OCI-LY3 (cell line): ENCODE results near the gene AFTPH.

ENCODE experiments used
- EZH2phosphoT487 ChIP-seq: fragments of 200-600 bp; shearing (Covaris generic); IDR thresholded peaks from 2 replicates; pipeline ENCODE4 v1.6.1; 2018; ENCODE audit warnings: antibody characterized with exemption, mixed run types, low read depth
- TF ChIP-seq, protein P1 (sequence below): fragments of 200-600, 300-600 bp; sonication (generic); IDR thresholded peaks from 2 replicates; pipeline ENCODE4 v1.5.1; 2014; ENCODE audit warnings: antibody characterized with exemption, low read length, low read depth

DNA sequence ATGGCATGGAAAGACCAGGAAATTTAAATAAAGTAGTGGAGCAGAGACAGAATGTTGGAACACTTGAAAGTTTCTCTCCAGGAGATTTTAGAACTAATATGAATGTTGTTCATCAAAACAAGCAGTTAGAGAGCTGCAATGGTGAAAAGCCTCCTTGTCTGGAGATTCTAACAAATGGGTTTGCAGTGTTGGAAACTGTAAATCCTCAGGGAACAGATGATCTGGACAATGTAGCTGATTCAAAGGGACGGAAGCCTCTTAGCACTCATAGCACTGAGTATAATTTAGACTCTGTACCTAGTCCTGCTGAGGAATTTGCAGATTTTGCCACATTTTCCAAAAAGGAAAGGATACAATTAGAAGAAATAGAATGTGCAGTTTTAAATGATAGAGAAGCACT is 27.7 kb downstream of the AFTPH start:
- TF ChIP-seq, protein P1, sequence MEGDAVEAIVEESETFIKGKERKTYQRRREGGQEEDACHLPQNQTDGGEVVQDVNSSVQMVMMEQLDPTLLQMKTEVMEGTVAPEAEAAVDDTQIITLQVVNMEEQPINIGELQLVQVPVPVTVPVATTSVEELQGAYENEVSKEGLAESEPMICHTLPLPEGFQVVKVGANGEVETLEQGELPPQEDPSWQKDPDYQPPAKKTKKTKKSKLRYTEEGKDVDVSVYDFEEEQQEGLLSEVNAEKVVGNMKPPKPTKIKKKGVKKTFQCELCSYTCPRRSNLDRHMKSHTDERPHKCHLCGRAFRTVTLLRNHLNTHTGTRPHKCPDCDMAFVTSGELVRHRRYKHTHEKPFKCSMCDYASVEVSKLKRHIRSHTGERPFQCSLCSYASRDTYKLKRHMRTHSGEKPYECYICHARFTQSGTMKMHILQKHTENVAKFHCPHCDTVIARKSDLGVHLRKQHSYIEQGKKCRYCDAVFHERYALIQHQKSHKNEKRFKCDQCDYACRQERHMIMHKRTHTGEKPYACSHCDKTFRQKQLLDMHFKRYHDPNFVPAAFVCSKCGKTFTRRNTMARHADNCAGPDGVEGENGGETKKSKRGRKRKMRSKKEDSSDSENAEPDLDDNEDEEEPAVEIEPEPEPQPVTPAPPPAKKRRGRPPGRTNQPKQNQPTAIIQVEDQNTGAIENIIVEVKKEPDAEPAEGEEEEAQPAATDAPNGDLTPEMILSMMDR = no peak
- TF ChIP-seq EZH2phosphoT487 = no peak
